ENCODE data around the gene BLNK. TPM values are rescaled to one million over a fixed set of nuclear protein-coding genes. Genes with fewer than 3 reads are reported as not detected.
A peak's percentile ranks its signal among the peaks of the same experiment; 100 is the strongest.

Gene BLNK
- total RNA-seq, result 10 to 100 TPM in 4 of 6 donors, 1 to 10 TPM in 2; 7.0 to 17.8 (median 10.8) TPM

DNA sequence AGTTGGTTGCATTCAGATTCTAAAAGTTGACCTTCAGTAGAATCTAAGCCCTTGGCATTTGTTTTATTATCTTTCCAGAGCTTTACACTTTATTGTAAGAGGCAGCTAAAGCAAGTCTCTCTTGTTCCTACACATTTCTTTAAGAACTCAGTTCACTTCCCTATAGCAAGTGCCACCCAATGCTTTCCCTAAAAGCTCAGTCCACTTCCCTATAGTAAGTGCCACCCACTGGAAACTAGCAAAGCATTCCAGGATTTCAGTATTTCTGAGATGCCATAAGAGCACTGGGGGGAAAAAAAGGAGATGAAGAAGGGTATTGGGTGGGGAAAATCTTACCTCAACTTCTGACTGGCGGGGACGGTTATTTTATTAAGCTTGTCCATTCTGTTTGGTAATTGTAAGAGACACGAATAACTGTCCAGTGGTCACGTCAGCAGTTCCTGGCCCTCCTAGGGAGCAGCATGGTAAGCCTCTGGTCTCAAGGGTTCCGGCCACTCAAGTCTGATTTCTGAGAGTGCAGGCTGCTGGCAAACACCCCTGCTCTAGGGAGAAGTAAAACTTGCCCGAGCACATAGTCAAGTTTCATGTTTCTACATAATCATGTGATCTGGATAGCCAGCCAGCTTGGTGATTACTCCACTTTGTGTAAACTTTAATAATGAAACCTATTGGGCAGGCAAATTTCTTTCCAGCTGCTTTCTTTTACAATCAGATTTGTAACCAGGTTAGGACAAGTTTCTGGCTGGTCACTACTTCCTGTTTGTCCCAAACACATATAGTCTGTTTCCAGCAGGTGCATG, at the start of gene BLNK:
TSS of gene BLNK (minus strand) at position 554 of the 800 bp plus-strand sequence. CDS start at position 383, 171 bp downstream.
- Histone ChIP-seq H3K27me3 (no peaks in the 10 kb centered on the region), H3K9me3 (no peaks in the 10 kb centered on the region), H3K36me3 (no peaks in the 10 kb centered on the region), H3K4me1 (peaks cover 7 to 34% (median 16%) of the 10 kb centered on the region in 4 donors), H3K4me3 (peak within 1 kb of the TSS in 3 of 4 donors; percentile 20 to 35 (median 27)), H3K27ac (peak within 1 kb of the TSS; percentile 64 to 83 (median 75))
- TF ChIP-seq POLR2AphosphoS5 (IDR thresholded peaks at IDR 0.05), result peak in 1 of 2 donors; percentile 72
- TF ChIP-seq POLR2A (IDR thresholded peaks at IDR 0.05), result peak in 2 of 4 donors; percentile 31 to 66
- TF ChIP-seq, protein P1, sequence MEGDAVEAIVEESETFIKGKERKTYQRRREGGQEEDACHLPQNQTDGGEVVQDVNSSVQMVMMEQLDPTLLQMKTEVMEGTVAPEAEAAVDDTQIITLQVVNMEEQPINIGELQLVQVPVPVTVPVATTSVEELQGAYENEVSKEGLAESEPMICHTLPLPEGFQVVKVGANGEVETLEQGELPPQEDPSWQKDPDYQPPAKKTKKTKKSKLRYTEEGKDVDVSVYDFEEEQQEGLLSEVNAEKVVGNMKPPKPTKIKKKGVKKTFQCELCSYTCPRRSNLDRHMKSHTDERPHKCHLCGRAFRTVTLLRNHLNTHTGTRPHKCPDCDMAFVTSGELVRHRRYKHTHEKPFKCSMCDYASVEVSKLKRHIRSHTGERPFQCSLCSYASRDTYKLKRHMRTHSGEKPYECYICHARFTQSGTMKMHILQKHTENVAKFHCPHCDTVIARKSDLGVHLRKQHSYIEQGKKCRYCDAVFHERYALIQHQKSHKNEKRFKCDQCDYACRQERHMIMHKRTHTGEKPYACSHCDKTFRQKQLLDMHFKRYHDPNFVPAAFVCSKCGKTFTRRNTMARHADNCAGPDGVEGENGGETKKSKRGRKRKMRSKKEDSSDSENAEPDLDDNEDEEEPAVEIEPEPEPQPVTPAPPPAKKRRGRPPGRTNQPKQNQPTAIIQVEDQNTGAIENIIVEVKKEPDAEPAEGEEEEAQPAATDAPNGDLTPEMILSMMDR (IDR thresholded peaks at IDR 0.05), result no peak
- peak in 1 of 4 donors; percentile 42 for TF ChIP-seq EP300 (IDR thresholded peaks at IDR 0.05)
- WGBS, 2 donors, result 29 to 36% methylated on average over 6 of the region's 6 CpGs
- DNase-seq, result peak in 1 of 2 donors; percentile 92
- ATAC-seq (ENCODE audit: low FRiP score in 2 of 2), result peak; percentile 91 to 94

- no peak for ATAC-seq (ENCODE audit: low FRiP score in 2 of 2)
- Histone ChIP-seq H3K4me1 (no peaks in the 10 kb centered on the region), H3K36me3 (no peaks in the 10 kb centered on the region), H3K9me3 (no peaks in the 10 kb centered on the region), H3K27me3 (no peaks in the 10 kb centered on the region), H3K27ac (no peak overlapping the region), H3K4me3 (no peak overlapping the region)
- no peak for DNase-seq
- 43 to 54% methylated on average over 2 to 3 of the region's 3 CpGs for WGBS, 2 donors
- TF ChIP-seq EP300 (IDR thresholded peaks at IDR 0.05) (no peak), POLR2AphosphoS5 (IDR thresholded peaks at IDR 0.05) (no peak), POLR2A (IDR thresholded peaks at IDR 0.05) (no peak)
- TF ChIP-seq, protein P1 (IDR thresholded peaks at IDR 0.05), result no peak
These were observed 48.5 kb upstream of the BLNK start for GRCh38 chr10:96319754-96320474.

GRCh38 chr10:96317067-96317833, 45.9 kb upstream of the BLNK start:
- WGBS, 2 donors, result 75 to 82% methylated on average over 4 of the region's 4 CpGs

GRCh38 chr10:96313344-96313743, 42.0 kb upstream of the BLNK start:
- H3K4me1 ChIP-seq, result peaks cover 10 to 18% (median 13%) of the 10 kb centered on the region in 4 donors
- no peaks in the 10 kb centered on the region for H3K36me3 ChIP-seq
- H3K27ac ChIP-seq, result no peak overlapping the region
- DNase-seq (no peak), ATAC-seq (ENCODE audit: low FRiP score in 2 of 2) (no peak)
- TF ChIP-seq POLR2A (IDR thresholded peaks at IDR 0.05) (no peak), POLR2AphosphoS5 (IDR thresholded peaks at IDR 0.05) (no peak), EP300 (IDR thresholded peaks at IDR 0.05) (no peak)
- TF ChIP-seq, protein P1 (IDR thresholded peaks at IDR 0.05), result no peak
- no peak overlapping the region for H3K4me3 ChIP-seq
- no peaks in the 10 kb centered on the region for H3K27me3 ChIP-seq
- 72 to 82% methylated on average over 2 of the region's 2 CpGs for WGBS, 2 donors
- H3K9me3 ChIP-seq, result no peaks in the 10 kb centered on the region

More at GRCh38 chr10:96317067-96317833, 45.9 kb upstream of the BLNK start:
- Histone ChIP-seq H3K36me3 (no peaks in the 10 kb centered on the region), H3K4me3 (no peak overlapping the region), H3K27me3 (no peaks in the 10 kb centered on the region), H3K27ac (no peak overlapping the region), H3K9me3 (no peaks in the 10 kb centered on the region), H3K4me1 (no peaks in the 10 kb centered on the region)
- TF ChIP-seq, protein P1 (IDR thresholded peaks at IDR 0.05), result no peak
- no peak for TF ChIP-seq POLR2A (IDR thresholded peaks at IDR 0.05)
- no peak for TF ChIP-seq POLR2AphosphoS5 (IDR thresholded peaks at IDR 0.05)
- no peak for TF ChIP-seq EP300 (IDR thresholded peaks at IDR 0.05)
- DNase-seq (no peak), ATAC-seq (ENCODE audit: low FRiP score in 2 of 2) (no peak)

Data from upper lobe of left lung (tissue), 6 donors.